Ovary (tissue), 3 donors: ENCODE data around the gene PALLD.

Experiments used
- CTCF ChIP-seq, 3 donors: fragments of 450-650 bp in 2 of 3; fragments of 200-600 bp in 1 of 3; IDR thresholded peaks; one replicate each; pipeline versions ENCODE4 v1.5.1 to v1.8.0; 2016 to 2022; ENCODE audit warnings: antibody characterized with exemption in 3 of 3, mild to moderate bottlenecking in 1 of 3
- EP300 ChIP-seq: sonication (generic); formaldehyde crosslinking; IDR thresholded peaks from one replicate; pipeline ENCODE4 v1.6.1; 2017; ENCODE audit warnings: antibody characterized with exemption
- POLR2A ChIP-seq: fragments of 450-650 bp; IDR thresholded peaks from one replicate; pipeline ENCODE4 v1.6.1; 2017; ENCODE audit warnings: antibody characterized with exemption, mild to moderate bottlenecking, moderate library complexity
- donor health status: DM: no; HTN: no; CAD: no.

- TF ChIP-seq CTCF (IDR thresholded peaks at IDR 0.05) = no peak
- TF ChIP-seq POLR2A = no peak
- TF ChIP-seq EP300 = no peak
These were observed 346.8 kb downstream of the PALLD start for GRCh38 chr4:168843635-168844034.
